Mesendoderm (in vitro differentiated cells): ENCODE data around the gene PCDHA1.

ENCODE experiments used
- DNase-seq: peaks from one replicate; pipeline ENCODE4 v3.0.0; 2013
- H2AK5ac ChIP-seq: 2 replicates; pipeline ENCODE4 v1.6.1; 2013; ENCODE audit warnings: low read length, inconsistent platforms
- H2BK120ac ChIP-seq: 2 replicates; pipeline ENCODE4 v1.6.1; 2013; ENCODE audit warnings: low read depth, mild to moderate bottlenecking, low read length, moderate library complexity, mixed read lengths
- H2BK15ac ChIP-seq: replicated peaks from 2 replicates; pipeline ENCODE4 v1.6.1; 2013; ENCODE audit warnings: low read depth, mild to moderate bottlenecking, moderate library complexity
- H2BK5ac ChIP-seq: 2 replicates; pipeline ENCODE4 v1.6.1; 2013; ENCODE audit warnings: low read length, inconsistent platforms
- H3K18ac ChIP-seq: 2 replicates; pipeline ENCODE4 v1.6.1; 2013; ENCODE audit warnings: mild to moderate bottlenecking, low read length, mixed read lengths
- H3K23ac ChIP-seq: one replicate; pipeline ENCODE4 v1.6.1; 2013; ENCODE audit warnings: low read length
- H3K27ac ChIP-seq: 2 replicates; pipeline ENCODE4 v1.5.1; 2013; ENCODE audit warnings: low read depth, mild to moderate bottlenecking, inconsistent platforms, low read length, moderate library complexity
- H3K27me3 ChIP-seq: 2 replicates; pipeline ENCODE4 v1.6.1; 2013; ENCODE audit warnings: low read length, control low read depth, mild to moderate bottlenecking, inconsistent platforms; ENCODE audit not compliant: insufficient read depth, poor library complexity
- H3K36me3 ChIP-seq: 2 replicates; pipeline ENCODE4 v1.6.1; 2013; ENCODE audit warnings: low read length, inconsistent platforms; ENCODE audit not compliant: control insufficient read depth, insufficient read depth
- H3K4ac ChIP-seq: one replicate; pipeline ENCODE4 v1.6.1; 2013; ENCODE audit warnings: low read depth, mild to moderate bottlenecking, low read length, moderate library complexity
- H3K4me1 ChIP-seq: 2 replicates; pipeline ENCODE4 v1.6.1; 2013; ENCODE audit warnings: low read depth, low read length, inconsistent platforms; ENCODE audit not compliant: control insufficient read depth
- H3K4me2 ChIP-seq: 2 replicates; pipeline ENCODE4 v1.6.1; 2013; ENCODE audit warnings: low read length
- H3K4me3 ChIP-seq: 2 replicates; pipeline ENCODE4 v1.5.1; 2013; ENCODE audit warnings: mild to moderate bottlenecking, low read length
- H3K56ac ChIP-seq: one replicate; pipeline ENCODE4 v1.6.1; 2013; ENCODE audit warnings: low read length
- H3K79me1 ChIP-seq: 2 replicates; pipeline ENCODE4 v1.6.1; 2013; ENCODE audit warnings: low read length, inconsistent platforms
- H3K79me2 ChIP-seq: 2 replicates; pipeline ENCODE4 v1.6.1; 2013; ENCODE audit warnings: mild to moderate bottlenecking, low read length; ENCODE audit not compliant: control insufficient read depth, insufficient read depth
- H3K9ac ChIP-seq: 2 replicates; pipeline ENCODE4 v1.6.1; 2013; ENCODE audit warnings: low read length, inconsistent platforms
- H4K5ac ChIP-seq: one replicate; pipeline ENCODE4 v1.6.1; 2013; ENCODE audit warnings: low read length
- H4K8ac ChIP-seq: one replicate; pipeline ENCODE4 v1.6.1; 2013; ENCODE audit warnings: low read depth, mild to moderate bottlenecking, control low read depth, low read length, moderate library complexity
- WGBS: extraction: QIAGEN DNeasy Blood & Tissue Kit; methylation state at CpG from one replicate; pipeline ENCODE4 v1.1.7; 2013; ENCODE audit warnings: low lambda C conversion rate, missing lambda C conversion rate; ENCODE audit not compliant: insufficient coverage; ENCODE audit errors: extremely low coverage; 5-methylcytosine and 5-hydroxymethylcytosine counted together

The PCDHA1 gene

GRCh38 chr5:140882591-140882899 lies 96.6 kb downstream of the PCDHA1 start:
- H3K9ac ChIP-seq: no peak overlapping the region
- no CpG with 5 or more reads among the region's 12 CpGs for WGBS
- no peak overlapping the region for H4K5ac ChIP-seq
- H3K4me1 ChIP-seq: no peaks in the 10 kb centered on the region
- no peak overlapping the region for H3K56ac ChIP-seq
- no peaks in the 10 kb centered on the region for H3K79me2 ChIP-seq
- no peak overlapping the region for H2AK5ac ChIP-seq
- no peaks in the 10 kb centered on the region for H3K36me3 ChIP-seq
- no peaks in the 10 kb centered on the region for H3K27me3 ChIP-seq
- H3K4ac ChIP-seq: no peak overlapping the region
- no peak overlapping the region for H3K4me2 ChIP-seq
- no peak overlapping the region for H2BK5ac ChIP-seq
- no peak overlapping the region for H2BK15ac ChIP-seq
- H3K79me1 ChIP-seq: no peaks in the 10 kb centered on the region
- no peak overlapping the region for H3K27ac ChIP-seq
- H3K18ac ChIP-seq: no peak overlapping the region
- no peak overlapping the region for H3K4me3 ChIP-seq
- peak; percentile 77 for DNase-seq
- no peak overlapping the region for H3K23ac ChIP-seq
- no peak overlapping the region for H2BK120ac ChIP-seq
- no peak overlapping the region for H4K8ac ChIP-seq

GRCh38 chr5:140883373-140883772 lies 97.4 kb downstream of the PCDHA1 start:
- Histone ChIP-seq H3K4me2 (no peak overlapping the region), H3K27ac (no peak overlapping the region), H3K36me3 (no peaks in the 10 kb centered on the region), H3K4me3 (no peak overlapping the region), H3K56ac (no peak overlapping the region), H4K5ac (no peak overlapping the region), H3K27me3 (no peaks in the 10 kb centered on the region), H3K18ac (no peak overlapping the region), H3K9ac (no peak overlapping the region), H4K8ac (no peak overlapping the region), H3K23ac (no peak overlapping the region), H2AK5ac (no peak overlapping the region), H3K79me2 (no peaks in the 10 kb centered on the region), H3K79me1 (no peaks in the 10 kb centered on the region), H3K4ac (no peak overlapping the region), H2BK5ac (no peak overlapping the region), H2BK120ac (no peak overlapping the region), H2BK15ac (no peak overlapping the region), H3K4me1 (no peaks in the 10 kb centered on the region)
- DNase-seq: no peak
- no CpG with 5 or more reads among the region's 41 CpGs for WGBS

- no peak overlapping the region for H2AK5ac ChIP-seq
- H2BK5ac ChIP-seq: no peak overlapping the region
- no peaks in the 10 kb centered on the region for H3K79me2 ChIP-seq
- H3K27me3 ChIP-seq: no peaks in the 10 kb centered on the region
- H3K4me2 ChIP-seq: no peak overlapping the region
- H2BK120ac ChIP-seq: no peak overlapping the region
- no peak overlapping the region for H3K56ac ChIP-seq
- no peak overlapping the region for H3K18ac ChIP-seq
- no peak overlapping the region for H4K5ac ChIP-seq
- no peak overlapping the region for H3K4me3 ChIP-seq
- WGBS: no CpG with 5 or more reads among the region's 79 CpGs
- no peaks in the 10 kb centered on the region for H3K36me3 ChIP-seq
- no peak overlapping the region for H3K4ac ChIP-seq
- no peak overlapping the region for H3K9ac ChIP-seq
- DNase-seq: no peak
- H3K27ac ChIP-seq: no peak overlapping the region
- no peaks in the 10 kb centered on the region for H3K79me1 ChIP-seq
- H4K8ac ChIP-seq: no peak overlapping the region
- no peak overlapping the region for H2BK15ac ChIP-seq
- H3K23ac ChIP-seq: no peak overlapping the region
- no peaks in the 10 kb centered on the region for H3K4me1 ChIP-seq
Measured at GRCh38 chr5:140883927-140884697, 98.2 kb downstream of the PCDHA1 start.

- no peak overlapping the region for H3K27ac ChIP-seq
- H3K36me3 ChIP-seq: no peaks in the 10 kb centered on the region
- H2BK120ac ChIP-seq: no peak overlapping the region
- no peak overlapping the region for H3K9ac ChIP-seq
- H2BK15ac ChIP-seq: no peak overlapping the region
- H3K4ac ChIP-seq: no peak overlapping the region
- H3K4me3 ChIP-seq: no peak overlapping the region
- H3K79me2 ChIP-seq: no peaks in the 10 kb centered on the region
- H2AK5ac ChIP-seq: no peak overlapping the region
- H3K4me2 ChIP-seq: no peak overlapping the region
- H3K79me1 ChIP-seq: no peaks in the 10 kb centered on the region
- H3K18ac ChIP-seq: no peak overlapping the region
- no peaks in the 10 kb centered on the region for H3K27me3 ChIP-seq
- H4K8ac ChIP-seq: no peak overlapping the region
- no peak overlapping the region for H4K5ac ChIP-seq
- no peak overlapping the region for H2BK5ac ChIP-seq
- WGBS: no CpG with 5 or more reads among the region's 1 CpG
- H3K56ac ChIP-seq: no peak overlapping the region
- no peaks in the 10 kb centered on the region for H3K4me1 ChIP-seq
- no peak for DNase-seq
- H3K23ac ChIP-seq: no peak overlapping the region
Measured at GRCh38 chr5:140916325-140916724, 130.4 kb downstream of the PCDHA1 start.

- Histone ChIP-seq H3K27ac (no peak overlapping the region), H3K36me3 (no peaks in the 10 kb centered on the region), H2BK5ac (no peak overlapping the region), H3K4me1 (peaks cover 2% of the 10 kb centered on the region), H2AK5ac (no peak overlapping the region), H3K18ac (no peak overlapping the region), H2BK15ac (no peak overlapping the region), H2BK120ac (no peak overlapping the region), H3K4ac (no peak overlapping the region), H3K4me3 (no peak overlapping the region), H4K5ac (no peak overlapping the region), H3K79me2 (no peaks in the 10 kb centered on the region), H3K56ac (no peak overlapping the region), H3K9ac (no peak overlapping the region), H4K8ac (no peak overlapping the region), H3K23ac (no peak overlapping the region), H3K79me1 (no peaks in the 10 kb centered on the region), H3K4me2 (no peak overlapping the region), H3K27me3 (no peaks in the 10 kb centered on the region)
- no peak for DNase-seq
- WGBS: no CpG with 5 or more reads among the region's 4 CpGs
Measured at GRCh38 chr5:140923601-140924000, 137.7 kb downstream of the PCDHA1 start.
